ENCODE data around the gene EEPD1.

- TF ChIP-seq CTCF (IDR thresholded peaks at IDR 0.05) (no peak), POLR2A (IDR thresholded peaks at IDR 0.05) (no peak)
Observed at GRCh38 chr7:36266190-36266589, 113.1 kb downstream of the EEPD1 start.

Data from thyroid gland (tissue), 4 donors.